DOHH2 (cell line): ENCODE measurements around the gene FMNL1.

Experiments
- EZH2phosphoT487 ChIP-seq: fragments of 200-600 bp; sonication (generic); IDR thresholded peaks from 2 replicates; pipeline ENCODE4 v1.6.1; 2017; ENCODE audit warnings: borderline replicate concordance, mild to moderate bottlenecking, antibody characterized with exemption, low read length, moderate library complexity, mixed read lengths
- TF ChIP-seq, protein P1 (sequence below): fragments of 200-600 bp; sonication (generic); IDR thresholded peaks from one replicate; pipeline ENCODE4 v1.5.1; 2014; ENCODE audit warnings: antibody characterized with exemption, mild to moderate bottlenecking, low read depth, low read length; ENCODE audit not compliant: poor library complexity, severe bottlenecking

DNA sequence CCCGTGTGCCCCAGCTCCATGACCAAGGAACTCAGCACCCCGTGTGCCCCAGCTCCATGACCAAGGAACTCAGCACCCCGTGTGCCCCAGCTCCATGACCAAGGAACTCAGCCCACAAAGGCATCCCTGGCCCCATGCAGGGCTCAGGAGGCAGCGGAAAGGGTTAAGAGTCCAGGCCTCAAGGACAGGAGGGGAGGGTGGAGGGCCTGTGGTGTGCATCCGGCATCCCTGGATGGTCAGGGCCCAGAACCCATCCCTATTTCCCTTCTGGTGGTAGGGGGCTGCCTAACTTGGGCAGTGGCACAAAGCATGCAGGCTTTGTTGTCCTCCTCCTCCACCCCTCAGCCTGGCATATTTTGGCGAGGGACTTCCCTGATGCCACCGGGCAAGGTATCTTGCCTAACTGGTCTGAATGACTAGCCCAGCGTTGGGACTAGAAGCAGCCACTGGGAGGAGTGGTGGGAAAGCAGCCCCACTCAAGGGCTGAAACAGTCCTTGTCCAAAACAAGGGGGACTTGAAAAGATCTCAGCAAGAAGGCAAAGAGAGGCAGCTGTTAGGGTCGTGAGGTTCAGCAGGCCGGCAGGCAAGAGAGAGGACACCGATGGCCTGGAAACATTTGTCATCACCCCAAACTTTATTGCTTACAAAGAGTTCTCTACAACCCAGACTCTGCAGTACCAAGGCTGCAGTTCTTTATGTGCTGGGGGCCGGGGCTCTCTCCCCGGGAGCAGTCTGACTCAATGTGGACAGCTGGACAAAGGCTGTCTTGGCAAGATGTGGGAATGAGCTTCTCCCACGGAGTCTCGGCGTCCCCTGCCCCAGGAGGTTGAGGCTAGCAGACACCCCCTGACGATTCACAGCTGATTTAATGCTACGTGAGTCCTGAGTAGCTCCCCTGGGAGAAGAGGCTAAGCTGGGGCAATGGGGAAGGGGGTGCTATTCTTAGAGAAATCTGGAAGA is 41.1 kb downstream of the FMNL1 start:
- TF ChIP-seq, protein P1, sequence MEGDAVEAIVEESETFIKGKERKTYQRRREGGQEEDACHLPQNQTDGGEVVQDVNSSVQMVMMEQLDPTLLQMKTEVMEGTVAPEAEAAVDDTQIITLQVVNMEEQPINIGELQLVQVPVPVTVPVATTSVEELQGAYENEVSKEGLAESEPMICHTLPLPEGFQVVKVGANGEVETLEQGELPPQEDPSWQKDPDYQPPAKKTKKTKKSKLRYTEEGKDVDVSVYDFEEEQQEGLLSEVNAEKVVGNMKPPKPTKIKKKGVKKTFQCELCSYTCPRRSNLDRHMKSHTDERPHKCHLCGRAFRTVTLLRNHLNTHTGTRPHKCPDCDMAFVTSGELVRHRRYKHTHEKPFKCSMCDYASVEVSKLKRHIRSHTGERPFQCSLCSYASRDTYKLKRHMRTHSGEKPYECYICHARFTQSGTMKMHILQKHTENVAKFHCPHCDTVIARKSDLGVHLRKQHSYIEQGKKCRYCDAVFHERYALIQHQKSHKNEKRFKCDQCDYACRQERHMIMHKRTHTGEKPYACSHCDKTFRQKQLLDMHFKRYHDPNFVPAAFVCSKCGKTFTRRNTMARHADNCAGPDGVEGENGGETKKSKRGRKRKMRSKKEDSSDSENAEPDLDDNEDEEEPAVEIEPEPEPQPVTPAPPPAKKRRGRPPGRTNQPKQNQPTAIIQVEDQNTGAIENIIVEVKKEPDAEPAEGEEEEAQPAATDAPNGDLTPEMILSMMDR = no peak
- no peak for TF ChIP-seq EZH2phosphoT487
